Measurements from ENCODE around the gene C16orf92.
"Not testable (repeated sequence)": the region's sequence is repeated elsewhere in the genome, so short reads cannot be mapped to it uniquely, and the experiment has no call there.

C16orf92 gene

GRCh38 chr16:30027588-30028437 is 4.8 kb downstream of the C16orf92 start:
- no peak for DNase-seq (ENCODE audit: low spot score)

GRCh38 chr16:30028438-30029076 is 5.6 kb downstream of the C16orf92 start:
- DNase-seq (ENCODE audit: low spot score): no peak

DNA sequence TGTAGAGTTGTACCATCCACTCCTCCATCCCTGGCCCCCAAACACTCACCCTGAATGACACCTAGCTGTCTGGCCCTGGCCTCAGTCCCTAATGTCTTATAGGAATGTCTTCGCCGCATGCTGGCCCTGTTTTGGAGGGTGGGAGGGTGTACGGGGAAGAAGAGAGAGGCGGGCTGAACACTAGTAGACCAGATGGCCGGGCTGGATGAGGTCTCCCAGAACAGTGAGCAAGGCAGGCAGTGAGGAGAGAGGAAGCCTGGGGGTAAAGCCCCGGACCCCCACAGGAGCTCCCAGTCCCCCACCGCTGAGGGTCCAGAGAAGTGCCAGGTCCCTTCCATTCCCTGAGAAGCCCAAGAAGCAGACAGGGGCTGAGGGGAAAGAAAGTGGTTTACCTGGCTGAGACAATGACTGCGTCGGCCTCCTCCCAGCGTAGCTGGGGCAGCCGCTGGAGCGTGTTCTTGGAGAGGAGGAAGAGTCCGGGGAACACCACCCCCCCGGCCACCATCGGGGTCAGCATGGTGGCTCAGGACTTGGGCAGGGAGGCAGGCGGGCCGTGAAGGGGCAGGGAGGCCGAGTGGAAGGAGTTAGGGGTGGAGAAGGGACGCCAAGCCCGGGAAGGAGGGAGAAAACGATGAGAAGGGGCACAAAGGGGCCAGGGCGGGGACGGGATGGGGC is 7.2 kb downstream of the C16orf92 start:
- no peak for DNase-seq (ENCODE audit: low spot score)

DNA sequence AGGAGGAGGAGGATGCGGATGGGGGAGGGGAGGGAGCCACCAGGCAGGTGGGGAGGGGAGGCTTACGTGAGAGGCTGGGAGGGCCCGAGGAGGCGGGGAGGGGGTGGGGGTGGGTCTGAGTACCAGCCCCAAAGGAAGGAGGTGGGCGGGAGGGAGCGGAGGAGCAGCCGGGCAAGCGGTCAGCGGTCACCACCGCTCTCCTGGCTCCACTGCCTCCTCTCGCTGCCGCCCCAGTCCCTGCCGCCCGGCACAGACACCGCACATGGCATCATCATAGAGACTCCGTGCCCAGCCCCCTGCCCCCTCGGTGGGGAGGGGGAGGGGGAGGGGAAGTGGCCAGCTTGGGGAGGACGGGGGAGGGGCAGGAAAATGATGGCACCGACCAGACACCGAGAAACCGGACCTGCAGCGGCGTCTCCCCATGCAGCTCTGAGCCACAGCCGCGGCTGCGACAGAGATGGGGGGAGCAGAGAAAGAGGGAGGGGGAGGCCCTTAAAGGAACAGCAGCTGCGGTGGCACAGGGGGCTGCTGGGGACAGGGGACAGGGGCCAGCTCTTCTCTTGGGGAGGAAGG is 7.9 kb downstream of the C16orf92 start, which contains the start of gene TLCD3B:
Gene TLCD3B (minus strand): TSS at position 431 of the 573 bp plus-strand sequence. CDS start 744 bp downstream, outside the sequence.
- no peak for DNase-seq (ENCODE audit: low spot score)

GRCh38 chr16:30031477-30031918 is 8.5 kb downstream of the C16orf92 start:
- no peak for DNase-seq (ENCODE audit: low spot score)

DNA sequence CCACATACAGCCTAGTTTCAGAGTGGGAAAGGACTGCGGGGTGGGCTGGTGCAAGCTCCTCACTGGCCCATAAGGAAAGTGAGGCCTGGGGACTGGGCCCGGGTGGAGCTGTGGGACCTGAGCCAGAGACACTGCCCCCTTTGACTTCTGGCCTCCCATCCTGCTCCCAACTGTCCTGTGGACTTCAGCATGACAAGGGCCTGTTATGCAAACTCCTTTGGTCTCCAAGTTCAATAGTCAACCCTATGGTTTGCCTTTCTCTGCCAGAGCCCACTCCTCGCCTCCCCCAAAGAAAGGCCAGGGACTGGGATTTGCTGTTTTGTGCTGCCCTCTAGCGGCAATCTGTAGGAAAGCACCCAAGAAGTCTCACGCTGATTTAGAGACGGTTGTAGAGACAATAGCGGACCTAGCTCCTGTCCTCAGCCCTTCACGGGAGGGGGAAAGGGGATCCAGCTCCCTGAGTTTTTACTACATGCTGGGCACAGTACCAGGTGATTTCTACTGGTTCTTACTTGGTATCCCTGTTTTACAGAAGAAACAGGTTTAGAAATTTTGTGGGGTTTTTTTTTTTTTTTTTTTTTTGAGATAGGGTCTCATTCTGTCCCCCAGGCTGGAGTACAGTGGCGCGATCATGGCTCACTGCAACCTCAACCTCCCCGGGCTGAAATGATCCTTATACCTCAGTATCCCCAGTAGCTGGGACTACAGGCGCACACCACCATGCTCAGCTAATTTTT is 9.3 kb downstream of the C16orf92 start:
- DNase-seq (ENCODE audit: low spot score): peak; percentile 71

- no peak for DNase-seq (ENCODE audit: low spot score)
Measured at GRCh38 chr16:30033270-30033669, 10.3 kb downstream of the C16orf92 start.

DNA sequence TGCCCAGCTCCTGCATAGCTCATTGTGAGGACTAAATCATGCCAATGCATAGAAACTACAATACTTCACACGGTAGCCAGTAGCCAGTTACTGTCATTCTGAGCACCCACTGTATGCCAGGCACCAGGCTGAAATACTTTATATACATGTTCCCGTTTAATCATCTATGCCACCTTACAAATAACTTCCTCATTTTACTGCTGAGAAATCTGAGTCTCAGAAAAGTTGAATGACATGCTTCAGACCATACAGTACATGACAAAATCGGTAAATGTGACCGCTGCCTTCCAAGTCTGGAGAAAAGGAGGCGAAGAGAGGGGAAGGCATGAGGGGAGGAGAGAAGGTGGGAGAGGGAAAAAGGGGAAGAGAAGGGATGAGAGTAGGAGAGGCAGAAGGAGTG is 17.2 kb downstream of the C16orf92 start:
- DNase-seq (ENCODE audit: low spot score): no peak

DNA sequence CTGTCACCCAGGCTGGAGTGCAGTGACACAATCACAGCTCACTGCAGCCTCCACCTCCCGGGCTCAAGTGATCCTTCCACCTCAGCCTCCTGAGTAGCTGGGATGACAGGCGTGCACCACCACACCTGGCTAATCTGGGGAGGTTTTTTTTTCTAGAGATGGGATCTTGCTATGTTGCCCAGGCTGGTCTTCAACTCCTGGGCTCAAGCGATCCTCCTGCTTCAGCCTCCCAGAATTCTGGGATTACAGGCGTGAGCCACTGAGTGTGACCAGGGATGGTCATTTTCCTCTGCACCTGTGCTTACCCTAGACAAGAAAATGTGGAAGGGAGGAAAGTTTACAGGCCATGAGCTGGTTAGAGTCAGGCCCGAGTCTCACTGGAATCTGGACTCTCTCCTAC is 17.7 kb downstream of the C16orf92 start:
- DNase-seq (ENCODE audit: low spot score): not testable (repeated sequence)

DNA sequence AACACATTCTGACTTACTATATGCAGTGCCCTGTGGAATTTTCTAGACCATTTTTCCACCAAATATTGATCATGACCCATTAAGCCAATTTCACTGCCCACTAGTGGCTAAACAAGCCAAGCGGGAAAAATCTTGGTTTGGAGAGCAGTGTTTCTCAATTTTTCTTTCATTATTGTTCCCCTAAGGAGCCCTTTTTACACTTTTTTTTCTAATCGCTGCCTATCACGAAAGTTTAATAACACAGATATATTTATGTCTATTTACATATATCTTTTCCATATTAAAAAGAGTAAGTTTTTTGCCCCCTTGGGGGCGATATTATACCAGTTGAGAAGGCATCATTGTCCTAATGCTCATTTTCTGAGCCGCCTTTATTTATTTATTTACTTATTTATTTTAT is 18.8 kb downstream of the C16orf92 start:
- DNase-seq (ENCODE audit: low spot score): no peak

GRCh38 chr16:30046178-30046577 is 23.2 kb downstream of the C16orf92 start:
- no peak for DNase-seq (ENCODE audit: low spot score)

- no peak for DNase-seq (ENCODE audit: low spot score)
Measured at GRCh38 chr16:30046588-30046987, 23.6 kb downstream of the C16orf92 start.

GRCh38 chr16:30049871-30050270 is 26.9 kb downstream of the C16orf92 start:
- no peak for DNase-seq (ENCODE audit: low spot score)

- DNase-seq (ENCODE audit: low spot score): no peak
Measured at GRCh38 chr16:30051518-30051917, 28.5 kb downstream of the C16orf92 start.

- DNase-seq (ENCODE audit: low spot score): peak; percentile 92
Measured at GRCh38 chr16:30052671-30053372, 29.8 kb downstream of the C16orf92 start.

DNA sequence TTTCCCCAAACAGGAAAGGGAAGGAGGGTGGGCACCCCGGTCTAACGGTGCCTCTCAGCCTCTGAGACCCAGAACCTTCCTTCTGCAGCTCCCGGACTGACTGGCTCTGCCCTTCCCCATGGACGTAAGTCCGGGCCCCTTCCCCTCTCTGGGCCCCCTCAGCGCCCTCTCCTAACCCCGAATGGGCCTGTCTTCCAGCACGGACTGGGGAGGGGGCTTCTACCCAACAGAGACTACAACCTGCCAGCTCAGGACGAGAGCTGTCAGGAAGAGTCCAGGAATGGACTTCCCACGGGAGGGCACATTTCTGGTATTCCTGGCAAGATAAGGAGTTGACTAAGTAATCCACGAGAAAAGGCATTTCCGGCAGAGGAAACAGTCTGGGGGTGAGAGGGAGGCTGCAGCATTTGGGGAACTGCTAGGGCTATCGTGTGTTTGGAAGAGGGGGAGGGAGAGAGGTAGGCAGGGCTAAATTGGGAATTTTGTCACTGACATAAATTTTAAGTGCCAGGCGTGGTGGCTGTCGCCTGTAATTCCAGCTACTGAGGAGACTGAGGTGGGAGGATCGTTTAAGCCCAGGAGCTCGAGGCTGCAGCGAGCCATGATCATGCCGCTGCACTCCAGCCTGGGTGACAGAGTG is 30.5 kb downstream of the C16orf92 start:
- DNase-seq (ENCODE audit: low spot score): no peak

- DNase-seq (ENCODE audit: low spot score): no peak
Measured at GRCh38 chr16:30054451-30054850, 31.5 kb downstream of the C16orf92 start.

- DNase-seq (ENCODE audit: low spot score): peak; percentile 70
Measured at GRCh38 chr16:30054959-30055553, 32.1 kb downstream of the C16orf92 start.

- DNase-seq (ENCODE audit: low spot score): no peak
Measured at GRCh38 chr16:30060346-30060745, 37.3 kb downstream of the C16orf92 start.
